H4 (cell line): ENCODE measurements around the gene SEC22C. TPM values are rescaled to one million over a fixed set of nuclear protein-coding genes. Genes with fewer than 3 reads are reported as not detected.
A peak's percentile ranks its signal among the peaks of the same experiment; 100 is the strongest.

ENCODE experiments used
- DNase-seq: peaks from one replicate; pipeline ENCODE4 v3.0.0-alpha.2; 2015; ENCODE audit warnings: low spot score
- total RNA-seq: library from RNA; depleted of rRNA; stranded (reverse); fragments of >200 nt; shearing (Covaris generic); gene quantifications from 2 replicates; pipeline ENCODE4 v1.2.3, GENCODE V29; 2014

The SEC22C gene
- total RNA-seq, 1 experiment from 2014 or later: 42.4 TPM

- peak; percentile 13 for DNase-seq
Measured at GRCh38 chr3:42535981-42536784, 45.6 kb downstream of the SEC22C start.

- no peak for DNase-seq
Measured at GRCh38 chr3:42533161-42533897, 48.4 kb downstream of the SEC22C start.

- no peak for DNase-seq
Measured at GRCh38 chr3:42532229-42532628, 49.5 kb downstream of the SEC22C start.

GRCh38 chr3:42531470-42531869 lies 50.3 kb downstream of the SEC22C start:
- no peak for DNase-seq

GRCh38 chr3:42530073-42530472 lies 51.7 kb downstream of the SEC22C start:
- DNase-seq: no peak

- DNase-seq: no peak
Measured at GRCh38 chr3:42529468-42529867, 52.3 kb downstream of the SEC22C start.

GRCh38 chr3:42527368-42527917 lies 54.3 kb downstream of the SEC22C start:
- DNase-seq: no peak

- no peak for DNase-seq
Measured at GRCh38 chr3:42526616-42527367, 55.0 kb downstream of the SEC22C start.

GRCh38 chr3:42525736-42526345 lies 55.9 kb downstream of the SEC22C start:
- no peak for DNase-seq

GRCh38 chr3:42525212-42525611 lies 56.6 kb downstream of the SEC22C start:
- no peak for DNase-seq

- DNase-seq: no peak
Measured at GRCh38 chr3:42524751-42525150, 57.0 kb downstream of the SEC22C start.

- DNase-seq: no peak
Measured at GRCh38 chr3:42520906-42521305, 60.9 kb downstream of the SEC22C start.

- no peak for DNase-seq
Measured at GRCh38 chr3:42520336-42520735, 61.4 kb downstream of the SEC22C start.

GRCh38 chr3:42519568-42519962 lies 62.2 kb downstream of the SEC22C start:
- DNase-seq: no peak

GRCh38 chr3:42518800-42519567 lies 62.8 kb downstream of the SEC22C start:
- no peak for DNase-seq

- no peak for DNase-seq
Measured at GRCh38 chr3:42517117-42517516, 64.7 kb downstream of the SEC22C start.

GRCh38 chr3:42516443-42516842 lies 65.3 kb downstream of the SEC22C start:
- DNase-seq: no peak

- DNase-seq: no peak
Measured at GRCh38 chr3:42515976-42516375, 65.8 kb downstream of the SEC22C start.

GRCh38 chr3:42515391-42515916 lies 66.3 kb downstream of the SEC22C start:
- DNase-seq: no peak

GRCh38 chr3:42514876-42515275 lies 66.9 kb downstream of the SEC22C start:
- DNase-seq: no peak

- no peak for DNase-seq
Measured at GRCh38 chr3:42513521-42513920, 68.2 kb downstream of the SEC22C start.
